Activated gamma-delta T cell (primary cell): ENCODE data around the gene PLA2G4E.

Source experiments
- DNase-seq: peaks from one replicate; lab custom pipeline; 2025; lab: John Stamatoyannopoulos, UW

PLA2G4E gene

GRCh38 chr15:41935566-41936020 is 85.2 kb downstream of the PLA2G4E start:
- no peak for DNase-seq

GRCh38 chr15:41934843-41935242 is 86.0 kb downstream of the PLA2G4E start:
- peak; percentile 37 for DNase-seq

GRCh38 chr15:41933771-41934170 is 87.1 kb downstream of the PLA2G4E start:
- no peak for DNase-seq

- no peak for DNase-seq
Measured at GRCh38 chr15:41933326-41933725, 87.5 kb downstream of the PLA2G4E start.

GRCh38 chr15:41932511-41933289 is 88.1 kb downstream of the PLA2G4E start:
- DNase-seq: no peak

GRCh38 chr15:41932101-41932500 is 88.7 kb downstream of the PLA2G4E start:
- DNase-seq: no peak
